Measurements from ENCODE around the gene PIGO.

The PIGO gene

GRCh38 chr9:35096035-35096849 lies at the start of gene PIGO:
Gene PIGO (minus strand): TSS chr9:35096591. CDS start chr9:35095565, 1,026 bp downstream.
- DNase-seq, result no peak

- no peak for DNase-seq
Observed at GRCh38 chr9:35142037-35142436, 45.6 kb upstream of the PIGO start.

GRCh38 chr9:35140093-35140492 lies 43.7 kb upstream of the PIGO start:
- no peak for DNase-seq

- no peak for DNase-seq
Observed at GRCh38 chr9:35136866-35137265, 40.5 kb upstream of the PIGO start.

GRCh38 chr9:35135988-35136387 lies 39.6 kb upstream of the PIGO start:
- DNase-seq, result no peak

- no peak for DNase-seq
Observed at GRCh38 chr9:35134920-35135319, 38.5 kb upstream of the PIGO start.

GRCh38 chr9:35116898-35117551 lies 20.6 kb upstream of the PIGO start:
- peak; percentile 22 for DNase-seq

GRCh38 chr9:35116539-35116897 lies 20.1 kb upstream of the PIGO start:
- no peak for DNase-seq

- peak; percentile 94 for DNase-seq
Observed at GRCh38 chr9:35115680-35116538, 19.5 kb upstream of the PIGO start, which contains the start of gene ATOSB. Gene ATOSB (minus strand): TSS chr9:35115862. CDS start chr9:35108274, 7,588 bp downstream.

GRCh38 chr9:35114840-35115628 lies 18.6 kb upstream of the PIGO start:
- no peak for DNase-seq

GRCh38 chr9:35114113-35114839 lies 17.9 kb upstream of the PIGO start:
- peak; percentile 55 for DNase-seq

GRCh38 chr9:35112257-35113020 lies 16.0 kb upstream of the PIGO start:
- no peak for DNase-seq

- peak; percentile 80 for DNase-seq
Observed at GRCh38 chr9:35111001-35111933, 14.9 kb upstream of the PIGO start.

- DNase-seq, result no peak
Observed at GRCh38 chr9:35110327-35110761, 14.0 kb upstream of the PIGO start.

GRCh38 chr9:35108946-35109575 lies 12.7 kb upstream of the PIGO start:
- DNase-seq, result no peak

- no peak for DNase-seq
Observed at GRCh38 chr9:35108461-35108860, 12.1 kb upstream of the PIGO start.

GRCh38 chr9:35107297-35108290 lies 11.2 kb upstream of the PIGO start:
- no peak for DNase-seq

GRCh38 chr9:35106343-35106730 lies 9.9 kb upstream of the PIGO start:
- no peak for DNase-seq

Measured in NCI-H187 treated with DMSO at 0.1 percent for 48 hours (cell line).